ENCODE results near the gene THOC6.
"Not testable (repeated sequence)": the region's sequence is repeated elsewhere in the genome, so short reads cannot be mapped to it uniquely, and the experiment has no call there.

The THOC6 gene

GRCh38 chr16:3054965-3055733 is 31.3 kb downstream of the THOC6 start:
- DNase-seq (ENCODE audit: low spot score) = no peak

GRCh38 chr16:3055734-3056115 is 31.9 kb downstream of the THOC6 start:
- not testable (repeated sequence) for DNase-seq (ENCODE audit: low spot score)

- DNase-seq (ENCODE audit: low spot score) = no peak
Measured at GRCh38 chr16:3056336-3057180, 32.7 kb downstream of the THOC6 start.

- DNase-seq (ENCODE audit: low spot score) = no peak
Measured at GRCh38 chr16:3057181-3058138, 33.6 kb downstream of the THOC6 start.

GRCh38 chr16:3058139-3059030 is 34.5 kb downstream of the THOC6 start:
- DNase-seq (ENCODE audit: low spot score) = no peak

GRCh38 chr16:3059041-3059722 is 35.3 kb downstream of the THOC6 start:
- DNase-seq (ENCODE audit: low spot score) = peak; percentile 89

- DNase-seq (ENCODE audit: low spot score) = no peak
Measured at GRCh38 chr16:3059723-3060242, 35.9 kb downstream of the THOC6 start.

GRCh38 chr16:3060339-3061127 is 36.7 kb downstream of the THOC6 start:
- DNase-seq (ENCODE audit: low spot score) = no peak

- DNase-seq (ENCODE audit: low spot score) = no peak
Measured at GRCh38 chr16:3062553-3062952, 38.7 kb downstream of the THOC6 start.

GRCh38 chr16:3063625-3064386 is 40.0 kb downstream of the THOC6 start:
- DNase-seq (ENCODE audit: low spot score) = no peak

- DNase-seq (ENCODE audit: low spot score) = peak; percentile 83
Measured at GRCh38 chr16:3065069-3065741, 41.4 kb downstream of the THOC6 start, which contains the start of gene IL32. IL32 (plus strand) TSS chr16:3065640; CDS start chr16:3065812, 172 bp downstream.

GRCh38 chr16:3065742-3066439 is 42.1 kb downstream of the THOC6 start:
- no peak for DNase-seq (ENCODE audit: low spot score)

- DNase-seq (ENCODE audit: low spot score) = no peak
Measured at GRCh38 chr16:3066440-3066748, 42.6 kb downstream of the THOC6 start.

GRCh38 chr16:3068487-3068886 is 44.7 kb downstream of the THOC6 start:
- DNase-seq (ENCODE audit: low spot score) = no peak

- DNase-seq (ENCODE audit: low spot score) = not testable (repeated sequence)
Measured at GRCh38 chr16:3069146-3069545, 45.3 kb downstream of the THOC6 start.

GRCh38 chr16:3070608-3071111 is 46.8 kb downstream of the THOC6 start:
- DNase-seq (ENCODE audit: low spot score) = no peak

- no peak for DNase-seq (ENCODE audit: low spot score)
Measured at GRCh38 chr16:3071655-3072054, 47.8 kb downstream of the THOC6 start.

Data from CD4-positive, alpha-beta T cell treated with Interleukin-15 for 4 hours (primary cell).